ENCODE measurements around the gene TMEM42.

Gene TMEM42

DNA sequence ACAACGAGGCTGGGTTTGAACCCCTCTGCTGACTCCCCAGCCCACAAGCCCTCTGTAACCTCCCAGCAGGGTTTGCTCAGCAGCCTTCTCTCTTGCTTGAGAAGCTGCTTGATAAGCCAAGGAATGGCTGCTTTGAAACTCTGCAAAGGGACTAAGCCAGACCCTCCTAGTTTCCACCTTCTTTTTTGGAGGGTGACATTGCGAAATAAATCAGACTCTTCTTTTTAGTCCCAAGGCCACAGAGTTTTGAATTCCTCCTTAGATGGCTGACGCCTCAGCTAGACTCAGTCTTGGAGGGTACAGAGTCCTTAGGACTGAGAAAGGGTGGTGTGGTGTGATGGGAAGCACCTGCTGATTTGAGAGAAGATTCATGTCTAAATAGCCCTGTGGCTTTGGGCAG lies 13.9 kb downstream of the TMEM42 start:
- DNase-seq = no peak

- no peak for DNase-seq
These were observed 15.6 kb downstream of the TMEM42 start for GRCh38 chr3:44877333-44877732.

DNA sequence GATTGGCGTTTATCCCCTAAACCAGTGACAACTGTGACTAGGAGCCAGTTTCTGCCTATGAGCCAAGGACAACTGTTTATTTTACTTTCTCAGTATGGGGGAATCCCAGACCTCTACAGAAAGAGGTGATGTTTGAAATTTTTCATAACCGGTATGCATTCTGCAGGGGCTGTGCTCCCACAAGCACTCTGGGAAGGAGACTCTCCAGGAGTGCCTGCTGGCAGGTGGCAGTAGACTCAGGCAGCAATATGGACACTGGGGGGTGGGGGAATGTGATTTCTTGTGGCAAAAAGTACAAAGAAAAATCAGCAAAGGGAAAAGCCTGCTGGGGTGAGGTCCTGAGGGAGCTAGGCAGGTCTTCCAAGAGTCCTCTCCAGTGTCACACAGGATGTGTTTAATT lies 18.6 kb downstream of the TMEM42 start:
- no peak for DNase-seq

GRCh38 chr3:44883213-44883955 lies 21.7 kb downstream of the TMEM42 start:
- no peak for DNase-seq

DNA sequence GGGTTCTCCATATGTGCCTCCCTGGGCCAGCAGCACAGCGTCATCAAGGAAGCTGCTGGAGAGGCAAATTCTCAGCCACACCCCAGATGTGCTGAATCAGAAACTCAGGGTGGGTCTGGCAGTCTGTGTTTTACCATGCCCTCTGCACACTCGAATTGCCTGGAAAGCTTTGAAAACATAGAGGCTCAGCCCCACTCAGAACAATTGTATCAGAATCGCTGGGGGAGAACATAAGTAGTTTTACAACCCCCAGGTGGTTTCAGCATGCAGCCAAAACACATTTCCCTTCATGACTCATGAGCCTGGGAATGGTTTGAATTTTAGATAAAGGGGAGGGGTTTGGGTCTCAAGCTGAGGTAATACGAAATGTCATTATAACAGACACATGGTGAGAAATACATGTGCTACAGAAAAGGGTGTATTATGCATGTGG lies 22.3 kb downstream of the TMEM42 start:
- DNase-seq = no peak

DNA sequence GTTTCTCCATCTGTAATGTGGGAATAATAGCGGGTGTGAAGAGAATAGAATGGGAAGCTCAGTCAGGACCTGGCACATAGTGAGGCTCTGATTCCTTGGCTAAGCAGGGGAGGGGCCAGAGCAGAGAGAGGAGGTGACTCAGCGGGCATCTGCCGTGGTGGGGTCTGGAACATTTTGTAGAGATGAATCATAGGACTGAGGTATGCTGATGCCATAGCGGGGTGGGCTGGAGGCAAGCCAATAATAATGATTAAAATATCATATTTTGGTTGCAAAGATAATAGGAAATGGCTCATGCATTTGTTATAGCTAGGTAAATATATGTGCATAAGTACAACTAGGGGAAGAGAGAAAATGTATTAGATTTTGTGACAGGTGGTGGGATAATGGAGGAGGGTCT lies 23.9 kb downstream of the TMEM42 start:
- no peak for DNase-seq

DNA sequence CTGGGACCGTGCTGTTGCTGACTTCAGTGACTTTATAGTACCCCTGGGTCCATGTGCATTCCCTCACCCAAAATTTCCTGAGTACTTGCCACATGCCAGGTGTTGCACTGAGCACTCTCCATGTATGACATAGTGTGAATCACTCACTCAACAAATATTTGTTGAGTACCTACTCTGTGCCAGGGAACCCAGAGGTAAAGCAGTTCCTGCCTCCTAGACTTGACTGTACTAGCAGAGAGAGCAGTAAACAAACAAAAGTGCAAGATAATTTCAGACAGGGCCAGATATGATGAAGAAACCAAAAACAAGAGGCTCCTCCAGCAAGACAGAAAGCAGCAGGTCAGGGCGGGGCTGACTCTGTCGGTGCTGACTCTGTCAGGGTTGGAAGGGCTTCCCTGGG lies 24.8 kb downstream of the TMEM42 start:
- DNase-seq = no peak

GRCh38 chr3:44887101-44887500 lies 25.4 kb downstream of the TMEM42 start:
- DNase-seq = no peak

GRCh38 chr3:44890258-44890657 lies 28.5 kb downstream of the TMEM42 start:
- no peak for DNase-seq

GRCh38 chr3:44890852-44891251 lies 29.1 kb downstream of the TMEM42 start:
- no peak for DNase-seq

- no peak for DNase-seq
These were observed 31.0 kb downstream of the TMEM42 start for GRCh38 chr3:44892689-44893088.

GRCh38 chr3:44893097-44893496 lies 31.4 kb downstream of the TMEM42 start:
- DNase-seq = no peak

DNA sequence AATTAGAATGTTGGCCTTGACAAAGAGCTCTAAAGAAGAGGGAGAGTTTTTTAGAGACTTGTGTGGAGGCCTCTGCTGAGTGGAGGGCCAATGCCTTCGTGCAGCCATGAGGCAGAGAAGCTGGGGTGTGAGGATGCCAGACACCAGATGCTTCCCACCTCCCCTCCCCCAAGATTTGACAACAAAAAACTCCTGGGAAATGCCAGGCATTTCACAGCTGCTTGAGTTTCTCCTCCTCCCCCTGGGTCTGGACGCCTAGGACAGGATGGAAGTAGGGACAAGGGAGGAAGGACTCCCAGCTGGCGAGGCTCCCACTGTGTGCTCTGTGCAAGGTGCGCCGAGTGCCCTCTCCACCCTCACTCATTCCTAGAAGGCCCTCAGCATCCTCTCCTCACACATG lies 32.8 kb downstream of the TMEM42 start:
- no peak for DNase-seq

GRCh38 chr3:44896440-44896839 lies 34.7 kb downstream of the TMEM42 start:
- no peak for DNase-seq

DNA sequence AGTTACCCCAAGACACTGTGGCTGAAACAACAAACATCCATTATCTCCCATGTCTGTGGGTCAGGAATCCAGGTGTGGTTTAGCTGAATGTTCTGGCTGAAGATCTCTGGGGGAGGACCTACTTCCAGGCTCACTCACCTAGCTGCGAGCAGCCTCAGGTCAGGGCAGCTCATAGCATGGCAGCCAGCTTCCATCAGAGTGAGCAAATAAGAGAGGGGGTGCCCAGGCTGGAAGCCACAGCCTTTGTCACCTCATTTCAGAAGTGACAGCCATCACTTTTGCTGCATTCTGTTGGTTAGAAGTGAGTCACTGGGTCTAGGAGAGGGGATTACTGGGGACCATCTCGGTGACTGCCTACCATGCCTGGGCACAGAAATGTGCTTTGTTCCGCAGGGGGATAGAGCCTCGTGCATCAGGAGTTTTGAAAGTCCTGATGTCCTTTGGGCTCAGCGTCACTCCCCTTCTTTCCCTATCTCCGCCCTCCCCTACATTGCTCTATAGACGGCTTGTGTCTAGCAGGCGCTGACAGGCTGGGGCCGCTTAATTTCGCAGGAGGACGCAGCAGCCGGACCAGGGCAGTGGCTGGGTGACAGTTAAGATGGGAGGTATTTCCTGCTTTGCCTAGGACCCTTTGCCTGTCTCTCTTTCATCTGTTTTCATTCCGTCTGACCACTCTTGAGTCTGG lies 38.1 kb downstream of the TMEM42 start:
- no peak for DNase-seq

GRCh38 chr3:44902628-44903027 lies 40.9 kb downstream of the TMEM42 start:
- no peak for DNase-seq

DNA sequence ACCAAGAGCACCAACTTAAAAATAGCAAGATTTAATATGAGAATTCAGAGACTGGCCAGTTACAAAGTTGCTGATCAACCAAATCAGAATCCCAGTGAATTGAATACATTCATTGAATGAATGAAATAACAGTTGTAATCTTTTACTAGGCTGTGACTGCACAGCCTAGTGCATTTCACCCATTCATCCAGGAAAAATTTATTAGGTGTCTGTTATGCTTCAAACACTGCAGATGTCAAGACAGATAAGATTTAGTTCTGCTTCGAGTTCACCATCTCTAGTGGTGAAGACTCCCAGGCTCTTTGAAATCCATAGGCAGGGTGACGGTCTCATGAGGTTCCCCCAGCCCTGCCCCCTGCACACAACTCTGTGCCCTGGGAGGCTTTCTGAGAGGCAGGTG lies 41.6 kb downstream of the TMEM42 start:
- no peak for DNase-seq

DNA sequence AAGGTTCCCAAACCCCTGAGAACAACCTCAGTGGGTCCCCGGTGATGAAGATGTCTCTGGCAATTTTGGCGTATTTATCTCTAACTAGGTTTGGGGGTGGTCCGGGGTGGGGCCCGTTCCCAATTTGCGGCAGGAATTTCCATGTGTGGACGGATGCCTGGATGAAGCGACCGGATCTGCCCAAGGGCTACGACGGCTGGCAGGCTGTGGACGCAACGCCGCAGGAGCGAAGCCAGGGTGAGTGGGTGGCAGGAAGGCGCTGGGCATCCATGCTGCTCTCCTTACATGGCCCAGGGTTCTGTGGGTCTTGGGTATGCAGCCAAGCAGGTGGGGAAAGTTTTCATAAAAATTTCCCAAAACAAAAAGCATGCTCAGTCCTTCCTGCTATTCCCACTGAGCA lies 42.0 kb downstream of the TMEM42 start:
- no peak for DNase-seq

- no peak for DNase-seq
These were observed 43.9 kb downstream of the TMEM42 start for GRCh38 chr3:44905446-44906157.

GRCh38 chr3:44906997-44907396 lies 45.3 kb downstream of the TMEM42 start:
- DNase-seq = no peak

GRCh38 chr3:44907612-44908011 lies 45.9 kb downstream of the TMEM42 start:
- DNase-seq = no peak

GRCh38 chr3:44909063-44909462 lies 47.4 kb downstream of the TMEM42 start:
- no peak for DNase-seq

DNA sequence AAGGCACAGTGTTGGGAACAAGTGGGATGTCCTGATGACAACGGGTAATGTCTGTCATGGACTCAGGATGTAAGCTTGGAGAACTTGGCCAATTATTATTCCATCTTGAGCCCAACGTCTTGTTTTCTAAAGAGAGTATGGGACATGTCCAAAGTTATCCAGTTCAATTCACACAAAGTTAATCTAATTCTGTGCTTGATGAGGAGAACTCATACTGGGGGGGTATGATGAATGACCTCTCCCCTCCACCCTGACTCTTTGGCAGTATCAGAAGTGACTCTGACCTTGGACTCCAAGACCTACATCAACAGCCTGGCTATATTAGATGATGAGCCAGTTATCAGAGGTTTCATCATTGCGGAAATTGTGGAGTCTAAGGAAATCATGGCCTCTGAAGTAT lies 49.0 kb downstream of the TMEM42 start:
- no peak for DNase-seq

- DNase-seq = peak; percentile 68
These were observed 52.3 kb downstream of the TMEM42 start for GRCh38 chr3:44913868-44914468.

All from RPMI8226 (cell line).